H1 (cell line): ENCODE measurements around the gene JOSD2. TPM values are rescaled to one million over a fixed set of nuclear protein-coding genes. Genes with fewer than 3 reads are reported as not detected.

Experiments
- CTCF ChIA-PET: fragments of 300-600 bp; sonication (Branson Sonifier 250); formaldehyde crosslinking; loops from one replicate; lab custom pipeline; 2021; ENCODE audit not compliant: partially characterized antibody; lab: Charles Lee
- POLR2A ChIA-PET: fragments of 300-600 bp; sonication (Branson Sonifier 250); formaldehyde crosslinking; loops from one replicate; lab custom pipeline; 2021; ENCODE audit warnings: inconsistent platforms; ENCODE audit not compliant: partially characterized antibody; lab: Charles Lee
- DNase-seq, 2 experiments: peaks; one replicate each; pipeline versions ENCODE4 v3.0.0 to v3.0.0-alpha.2; 2010 to 2022; ENCODE audit warnings: low spot score in 2 of 2, low read depth in 1 of 2, mixed read lengths in 1 of 2
- FAIRE-seq: peaks from 2 replicates; lab custom pipeline; 2011; peaks lifted over from hg19 to GRCh38; lab: Jason Lieb, UNC
- H2AFZ ChIP-seq: 2 replicates; pipeline ENCODE4 v1.8.1; 2012; ENCODE audit warnings: low read length, inconsistent platforms
- H2AK5ac ChIP-seq: 2 replicates; pipeline ENCODE4 v1.6.1; 2013; ENCODE audit warnings: low read depth, low read length
- H2BK120ac ChIP-seq: replicated peaks from 2 replicates; pipeline ENCODE3; 2013; ENCODE audit warnings: low read depth, low read length, inconsistent platforms
- H2BK12ac ChIP-seq: 2 replicates; pipeline ENCODE4 v1.6.1; 2013; ENCODE audit warnings: low read depth, low read length
- H2BK15ac ChIP-seq: 2 replicates; pipeline ENCODE4 v1.6.1; 2013; ENCODE audit warnings: low read length
- H2BK20ac ChIP-seq: 2 replicates; pipeline ENCODE4 v1.6.1; 2013; ENCODE audit warnings: low read length
- H2BK5ac ChIP-seq: 2 replicates; pipeline ENCODE4 v1.6.1; 2013; ENCODE audit warnings: low read depth, low read length
- H3K14ac ChIP-seq: 2 replicates; pipeline ENCODE4 v1.6.1; 2013; ENCODE audit warnings: inconsistent platforms; ENCODE audit not compliant: insufficient read length
- H3K18ac ChIP-seq: 2 replicates; pipeline ENCODE4 v1.6.1; 2013; ENCODE audit warnings: low read length; ENCODE audit errors: extremely low read depth
- H3K23ac ChIP-seq: 2 replicates; pipeline ENCODE4 v1.6.1; 2013; ENCODE audit warnings: inconsistent platforms; ENCODE audit not compliant: insufficient read length
- H3K23me2 ChIP-seq: 2 replicates; pipeline ENCODE4 v1.6.1; 2013; ENCODE audit warnings: low read depth, low read length
- H3K27ac ChIP-seq: 2 replicates; pipeline ENCODE4 v1.6.1; 2011; ENCODE audit warnings: low read depth, low read length, inconsistent platforms
- H3K27me3 ChIP-seq, 4 experiments: replicated peaks in 1 of 4; 1 replicate in 1 of 4; 2 replicates in 3 of 4; pipeline versions ENCODE4 v1.6.1 to v1.8.1; 2011 to 2013; ENCODE audit warnings: low read length in 3 of 4, mild to moderate bottlenecking in 3 of 4, inconsistent platforms in 2 of 4, mixed read lengths in 2 of 4, moderate library complexity in 1 of 4; ENCODE audit not compliant: control insufficient read depth in 3 of 4, insufficient read depth in 3 of 4; ENCODE audit errors: extremely low read depth in 1 of 4
- H3K36me3 ChIP-seq, 4 experiments: 2 replicates each; pipeline versions ENCODE4 v1.6.1 to v1.8.1; 2011 to 2013; ENCODE audit warnings: mild to moderate bottlenecking in 4 of 4, low read length in 3 of 4, moderate library complexity in 2 of 4, control low read depth in 1 of 4, inconsistent platforms in 1 of 4; ENCODE audit not compliant: insufficient read depth in 4 of 4, control insufficient read depth in 2 of 4
- H3K4ac ChIP-seq: replicated peaks from 2 replicates; pipeline ENCODE3; 2013; ENCODE audit warnings: low read length, low read depth, mixed read lengths, inconsistent platforms; ENCODE audit not compliant: insufficient read length
- H3K4me1 ChIP-seq, 4 experiments: replicated peaks in 1 of 4; 1 replicate in 1 of 4; 2 replicates in 3 of 4; pipeline versions ENCODE4 v1.6.1 to v1.8.1; 2011 to 2013; ENCODE audit warnings: low read length in 3 of 4, inconsistent platforms in 2 of 4, mixed read lengths in 1 of 4; ENCODE audit not compliant: insufficient read depth in 4 of 4, control insufficient read depth in 3 of 4
- H3K4me2 ChIP-seq, 2 experiments: 2 replicates each; pipeline versions ENCODE4 v1.6.1 to v1.8.1; 2011 to 2013; ENCODE audit warnings: low read depth in 2 of 2, low read length in 2 of 2, control low read depth in 1 of 2, inconsistent platforms in 1 of 2, mild to moderate bottlenecking in 1 of 2; ENCODE audit not compliant: insufficient read depth in 1 of 2
- H3K4me3 ChIP-seq, 4 experiments: fragments of 200-600, 300-600 bp in 1 of 4; sonication (generic), shearing (Covaris generic), sonication (Bioruptor Twin) in 1 of 4; 2 replicates each; pipeline versions ENCODE4 v1.5.1 to v1.8.1; 2011 to 2016; ENCODE audit warnings: low read length in 4 of 4, low read depth in 3 of 4, control low read depth in 2 of 4, inconsistent platforms in 2 of 4, mild to moderate bottlenecking in 2 of 4, mixed read lengths in 1 of 4, moderate library complexity in 1 of 4; ENCODE audit not compliant: insufficient read depth in 2 of 4; ENCODE audit errors: extremely low read depth in 1 of 4
- H3K56ac ChIP-seq: replicated peaks from 2 replicates; pipeline ENCODE3; 2013; ENCODE audit warnings: low read depth, mild to moderate bottlenecking, mixed read lengths, low read length, inconsistent platforms; ENCODE audit not compliant: insufficient read length
- H3K79me1 ChIP-seq: 2 replicates; pipeline ENCODE4 v1.6.1; 2013; ENCODE audit warnings: low read depth, low read length, control low read depth
- H3K79me2 ChIP-seq, 2 experiments: 2 replicates each; pipeline versions ENCODE4 v1.6.1 to v1.8.1; 2012 to 2013; ENCODE audit warnings: low read length in 2 of 2, mild to moderate bottlenecking in 2 of 2, inconsistent platforms in 1 of 2; ENCODE audit not compliant: insufficient read depth in 2 of 2, control insufficient read depth in 1 of 2
- H3K9ac ChIP-seq, 4 experiments: replicated peaks in 1 of 4; 1 replicate in 1 of 4; 2 replicates in 3 of 4; pipeline versions ENCODE4 v1.6.1 to v1.8.1; 2011 to 2013; ENCODE audit warnings: low read depth in 3 of 4, low read length in 3 of 4, control low read depth in 2 of 4, mild to moderate bottlenecking in 2 of 4, moderate library complexity in 2 of 4, inconsistent platforms in 1 of 4; ENCODE audit errors: extremely low read depth in 1 of 4
- H3K9me3 ChIP-seq, 2 experiments: 2 replicates each; pipeline versions ENCODE4 v1.6.1 to v1.8.1; 2012 to 2013; ENCODE audit warnings: mild to moderate bottlenecking in 2 of 2, moderate library complexity in 2 of 2, control low read depth in 1 of 2, inconsistent platforms in 1 of 2, low read depth in 1 of 2, low read length in 1 of 2, mixed read lengths in 1 of 2; ENCODE audit not compliant: insufficient read depth in 2 of 2
- H4K20me1 ChIP-seq, 2 experiments: replicated peaks in 1 of 2; 2 replicates each; pipeline versions ENCODE3 to v1.8.1; 2011 to 2013; ENCODE audit warnings: inconsistent platforms in 2 of 2, low read length in 2 of 2, mild to moderate bottlenecking in 1 of 2; ENCODE audit not compliant: insufficient read depth in 2 of 2, control insufficient read depth in 1 of 2
- H4K5ac ChIP-seq: 2 replicates; pipeline ENCODE4 v1.6.1; 2013; ENCODE audit warnings: low read length, low read depth, mixed read lengths, inconsistent platforms; ENCODE audit not compliant: insufficient read length
- H4K8ac ChIP-seq: 2 replicates; pipeline ENCODE4 v1.8.0; 2013; ENCODE audit warnings: mild to moderate bottlenecking, moderate library complexity, low read length, inconsistent platforms; ENCODE audit not compliant: insufficient read depth; ENCODE audit errors: extremely low read depth
- H4K91ac ChIP-seq: replicated peaks from 2 replicates; pipeline ENCODE3; 2013; ENCODE audit warnings: low read length, mixed read lengths, inconsistent platforms; ENCODE audit not compliant: insufficient read length
- CBX5 ChIP-seq: fragments of 300-800, 300-1000 bp; sonication (generic); IDR thresholded peaks from 2 replicates; pipeline ENCODE4 v1.7.1; 2016; ENCODE audit warnings: antibody characterized with exemption, low read length, low read depth
- CBX8 ChIP-seq: fragments of 300-800, 300-1000 bp; sonication (generic); IDR thresholded peaks from 2 replicates; pipeline ENCODE4 v1.7.1; 2016; ENCODE audit warnings: low read depth, low read length, borderline replicate concordance
- CEBPB ChIP-seq: IDR thresholded peaks from 2 replicates; pipeline ENCODE4 v1.6.1; 2012; ENCODE audit warnings: low read depth, low read length
- CTCF ChIP-seq, 3 experiments: IDR thresholded peaks; 1 replicate in 2 of 3; 2 replicates in 1 of 3; pipeline versions ENCODE4 v1.5.1 to v1.6.1; 2011; ENCODE audit warnings: low read length in 3 of 3, mild to moderate bottlenecking in 3 of 3, inconsistent platforms in 2 of 3, low read depth in 1 of 3, moderate library complexity in 1 of 3; ENCODE audit not compliant: insufficient read depth in 1 of 3; ENCODE audit errors: control extremely low read depth in 1 of 3
- EZH2 ChIP-seq: fragments of 200-600 bp; sonication (generic); IDR thresholded peaks from 2 replicates; pipeline ENCODE4 v1.7.1; 2012; ENCODE audit warnings: low read depth, mild to moderate bottlenecking, moderate library complexity, low read length, inconsistent platforms; ENCODE audit not compliant: severe bottlenecking
- SAP30 ChIP-seq: fragments of 300-600 bp; sonication (generic); IDR thresholded peaks from 2 replicates; pipeline ENCODE4 v1.7.1; 2012; ENCODE audit warnings: low read length, moderate library complexity, mild to moderate bottlenecking, inconsistent platforms; ENCODE audit not compliant: insufficient read depth, insufficient replicate concordance
- SUZ12 ChIP-seq: fragments of 200-600 bp; sonication (generic); IDR thresholded peaks from 2 replicates; pipeline ENCODE4 v1.6.1; 2012; ENCODE audit warnings: mild to moderate bottlenecking, inconsistent platforms, low read length, moderate library complexity, mixed read lengths
- TAF1 ChIP-seq: IDR thresholded peaks from 2 replicates; pipeline ENCODE4 v1.6.1; 2011; ENCODE audit warnings: mild to moderate bottlenecking, low read depth, low read length
- TCF12 ChIP-seq: IDR thresholded peaks from 2 replicates; pipeline ENCODE4 v1.6.1; 2011; ENCODE audit warnings: low read depth, mild to moderate bottlenecking, low read length
- WGBS, 2 experiments: shearing (Covaris generic) in 1 of 2; methylation state at CpG; one replicate each; pipeline versions ENCODE4 v1.1.6 to v1.1.7; 2013 to 2015; ENCODE audit warnings: low lambda C conversion rate in 2 of 2, mixed read lengths in 2 of 2, inconsistent platforms in 1 of 2, low coverage in 1 of 2, missing lambda C conversion rate in 1 of 2; ENCODE audit not compliant: insufficient replicate concordance in 2 of 2, insufficient coverage in 1 of 2, insufficient read length in 1 of 2; ENCODE audit errors: extremely low coverage in 1 of 2, missing lambda C conversion rate in 1 of 2; 5-methylcytosine and 5-hydroxymethylcytosine counted together
- polyA plus RNA-seq, 7 experiments: library from polyadenylated mRNA; depleted of rRNA in 3 of 7; stranded (reverse) in 5 of 7; unstranded in 2 of 7; fragments of >200 nt in 5 of 7; fragments of 200-250 nt in 2 of 7; gene quantifications; 1 replicate in 5 of 7; 2 replicates in 1 of 7; 4 replicates in 1 of 7; pipeline versions ENCODE4 v1.2.1 to v1.2.3, GENCODE V29; 2011 to 2013; ENCODE audit warnings: missing spikeins in 2 of 7, mixed read lengths in 2 of 7
- total RNA-seq: library from RNA; stranded (reverse); fragmentation: NEBNext Ultra II Directional; extraction: Animal tissue kit (Norgen Biotek cat#: 25700); gene quantifications from 2 replicates; pipeline ENCODE4 v1.2.1, GENCODE V29; 2021
- TF ChIP-seq, protein P1 (sequence below): IDR thresholded peaks from 2 replicates; pipeline ENCODE4 v1.6.1; 2012; ENCODE audit warnings: inconsistent platforms

Gene JOSD2
- total and polyA plus RNA-seq, 2 of the 8 experiments (the other 6 are each of a cell fraction or from before 2014, with no cell fraction given): 1.9 to 6.6 TPM

- H2BK15ac ChIP-seq: no peak overlapping the region
- H2BK120ac ChIP-seq: no peak overlapping the region
- CTCF ChIA-PET: interaction anchor here (0.7 to 2.5 kb wide), 5 partner anchors 9 to 249 kb away, joined by 3 to 12 read pairs (median 3); no protein-coding TSS in a partner anchor
- no peak overlapping the region for H4K91ac ChIP-seq
- DNase-seq (no peak), FAIRE-seq (no peak)
- H2BK12ac ChIP-seq: no peak overlapping the region
- H2BK5ac ChIP-seq: no peak overlapping the region; the same call in 1 of the 2 replicates
- H3K14ac ChIP-seq: no peak overlapping the region
- no peak overlapping the region for H3K56ac ChIP-seq
- H4K20me1 ChIP-seq: no peaks in the 10 kb centered on the region
- no peak overlapping the region for H3K4ac ChIP-seq
- no peaks in the 10 kb centered on the region for H3K36me3 ChIP-seq
- no peak overlapping the region for H3K18ac ChIP-seq
- H4K8ac ChIP-seq: no peak overlapping the region
- WGBS, 2 experiments: 78% methylated on average over 8 of the region's 8 CpGs; no CpG with 5 or more reads in 1 of the 2 experiments
- H2BK20ac ChIP-seq: no peak overlapping the region
- peaks cover 3% of the 10 kb centered on the region; the same call in 1 of the 2 replicates for H3K23me2 ChIP-seq
- peaks cover 0 to 13% (median 5%) of the 10 kb centered on the region in 4 experiments; a peak in 5 of 7 replicates for H3K4me1 ChIP-seq
- no peak overlapping the region for H3K23ac ChIP-seq
- H2AK5ac ChIP-seq: no peak overlapping the region
- no peaks in the 10 kb centered on the region for H3K79me1 ChIP-seq
- peaks cover 6 to 61% (median 56%) of the 10 kb centered on the region in 4 experiments for H3K27me3 ChIP-seq
- H4K5ac ChIP-seq: no peak overlapping the region
- H3K9me3 ChIP-seq: no peaks in the 10 kb centered on the region
- no peak overlapping the region for H3K27ac ChIP-seq
- POLR2A ChIA-PET: interaction anchor here (1.0 to 1.9 kb wide), 3 partner anchors 9 to 18 kb away, joined by 3 to 5 read pairs (median 4); no protein-coding TSS in a partner anchor
- H3K4me2 ChIP-seq: no peak overlapping the region
- H3K4me3 ChIP-seq: no peak overlapping the region
- no peaks in the 10 kb centered on the region for H3K79me2 ChIP-seq
- H2AFZ ChIP-seq: no peak overlapping the region
- no peak overlapping the region for H3K9ac ChIP-seq
- TF ChIP-seq EZH2 (no peak), CBX8 (no peak), CEBPB (no peak), CBX5 (no peak), CTCF (IDR thresholded peaks at IDR 0.05; ENCODE audit: control extremely low read depth in 1 of 3, insufficient read depth in 1 of 3, low read depth in 1 of 3, low read length in 3 of 3) (no peak), SUZ12 (no peak), SAP30 (no peak), TAF1 (no peak), TCF12 (no peak)
- TF ChIP-seq, protein P1, sequence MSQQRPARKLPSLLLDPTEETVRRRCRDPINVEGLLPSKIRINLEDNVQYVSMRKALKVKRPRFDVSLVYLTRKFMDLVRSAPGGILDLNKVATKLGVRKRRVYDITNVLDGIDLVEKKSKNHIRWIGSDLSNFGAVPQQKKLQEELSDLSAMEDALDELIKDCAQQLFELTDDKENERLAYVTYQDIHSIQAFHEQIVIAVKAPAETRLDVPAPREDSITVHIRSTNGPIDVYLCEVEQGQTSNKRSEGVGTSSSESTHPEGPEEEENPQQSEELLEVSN: no peak
These were observed 14.0 kb downstream of the JOSD2 start for GRCh38 chr19:50497022-50497405.
